Measurements from ENCODE around the gene ATIC. TPM values are rescaled to one million over a fixed set of nuclear protein-coding genes. Genes with fewer than 3 reads are reported as not detected.

The ATIC gene
- total and polyA plus RNA-seq, 10 donors, result 50.5 to 165 (median 80.0) TPM

GRCh38 chr2:215332872-215333595 lies 21.2 kb downstream of the ATIC start:
- no peaks in the 10 kb centered on the region for H3K27me3 ChIP-seq (replicated peaks in 1 of 7)
- intact Hi-C loops (cut with DNase I; ENCODE audit: low total_unique reads), result no loop called here
- H3K4me1 ChIP-seq, result peaks cover 0 to 24% (median 2%) of the 10 kb centered on the region in 6 donors
- TF ChIP-seq POLR2A (IDR thresholded peaks at IDR 0.05), result no peak
- no peak for TF ChIP-seq POLR2AphosphoS5 (IDR thresholded peaks at IDR 0.05)
- no peak for TF ChIP-seq CTCF (IDR thresholded peaks at IDR 0.05 in 8 of 11, conservative IDR thresholded peaks at IDR 0.05 in 3 of 11)
- peaks cover 5 to 99% (median 64%) of the 10 kb centered on the region in 6 donors for H3K36me3 ChIP-seq
- H3K9me3 ChIP-seq, result no peaks in the 10 kb centered on the region
- WGBS, 5 donors, result 75 to 81% (median 79%) methylated on average over 5 of the region's 5 CpGs
- no peak overlapping the region for H3K4me3 ChIP-seq
- H3K27ac ChIP-seq, result no peak overlapping the region
- DNase-seq, result no peak

GRCh38 chr2:215338883-215339679 lies 27.2 kb downstream of the ATIC start:
- no peak overlapping the region for H3K27ac ChIP-seq
- no peak for TF ChIP-seq CTCF (IDR thresholded peaks at IDR 0.05 in 8 of 11, conservative IDR thresholded peaks at IDR 0.05 in 3 of 11)
- TF ChIP-seq POLR2AphosphoS5 (IDR thresholded peaks at IDR 0.05), result no peak
- TF ChIP-seq POLR2A (IDR thresholded peaks at IDR 0.05), result no peak
- H3K27me3 ChIP-seq (replicated peaks in 1 of 7), result no peaks in the 10 kb centered on the region
- H3K4me3 ChIP-seq, result no peak overlapping the region
- intact Hi-C loops (cut with DNase I; ENCODE audit: low total_unique reads), result no loop called here
- H3K4me1 ChIP-seq, result no peaks in the 10 kb centered on the region
- WGBS, 5 donors, result 89 to 97% (median 95%) methylated on average over 7 of the region's 7 CpGs
- DNase-seq, result no peak
- peaks cover 5 to 100% (median 81%) of the 10 kb centered on the region in 6 donors for H3K36me3 ChIP-seq
- H3K9me3 ChIP-seq, result no peaks in the 10 kb centered on the region

- Histone ChIP-seq H3K4me1 (no peaks in the 10 kb centered on the region), H3K4me3 (no peak overlapping the region), H3K9me3 (no peaks in the 10 kb centered on the region), H3K36me3 (peaks cover 5 to 92% (median 71%) of the 10 kb centered on the region in 6 donors), H3K27me3 (replicated peaks in 1 of 7) (no peaks in the 10 kb centered on the region), H3K27ac (no peak overlapping the region)
- TF ChIP-seq POLR2A (IDR thresholded peaks at IDR 0.05) (no peak), CTCF (IDR thresholded peaks at IDR 0.05 in 8 of 11, conservative IDR thresholded peaks at IDR 0.05 in 3 of 11) (no peak), POLR2AphosphoS5 (IDR thresholded peaks at IDR 0.05) (no peak)
- intact Hi-C loops (cut with DNase I; ENCODE audit: low total_unique reads), result no loop called here
- no peak for DNase-seq
These were observed 36.0 kb downstream of the ATIC start for GRCh38 chr2:215347878-215348277.

GRCh38 chr2:215352602-215353001 lies 40.7 kb downstream of the ATIC start:
- TF ChIP-seq POLR2A (IDR thresholded peaks at IDR 0.05), result no peak
- TF ChIP-seq POLR2AphosphoS5 (IDR thresholded peaks at IDR 0.05), result no peak
- no peak for TF ChIP-seq CTCF (IDR thresholded peaks at IDR 0.05 in 8 of 11, conservative IDR thresholded peaks at IDR 0.05 in 3 of 11)
- no peaks in the 10 kb centered on the region for H3K9me3 ChIP-seq
- DNase-seq, result no peak
- H3K27ac ChIP-seq, result no peak overlapping the region
- no peaks in the 10 kb centered on the region for H3K4me1 ChIP-seq
- 46 to 76% (median 48%) methylated on average over 4 of the region's 4 CpGs for WGBS, 5 donors
- peaks cover 0 to 67% (median 33%) of the 10 kb centered on the region in 6 donors for H3K36me3 ChIP-seq
- no peaks in the 10 kb centered on the region for H3K27me3 ChIP-seq (replicated peaks in 1 of 7)
- H3K4me3 ChIP-seq, result no peak overlapping the region
- intact Hi-C loops (cut with DNase I; ENCODE audit: low total_unique reads), result no loop called here
